BE2C (cell line): ENCODE data around the gene ARMC6.

ENCODE experiments used
- DNase-seq: peaks from one replicate; pipeline ENCODE4 v3.0.0-alpha.2; 2020
- H3K27me3 ChIP-seq: fragments of 250-450 bp; sonication (Bioruptor Pico); 2 replicates; pipeline ENCODE4 v1.5.1; 2020; ENCODE audit warnings: mild to moderate bottlenecking
- H3K36me3 ChIP-seq: fragments of 250-450 bp; sonication (Bioruptor Pico); 2 replicates; pipeline ENCODE4 v1.5.1; 2020; ENCODE audit warnings: mild to moderate bottlenecking
- H3K4me1 ChIP-seq: fragments of 250-450 bp; sonication (Bioruptor Pico); 2 replicates; pipeline ENCODE4 v1.5.1; 2020
- H3K4me3 ChIP-seq: 2 replicates; pipeline ENCODE4 v1.5.1; 2011; ENCODE audit warnings: low read depth, low read length
- H3K9me3 ChIP-seq: fragments of 250-450 bp; sonication (Bioruptor Pico); 2 replicates; pipeline ENCODE4 v1.5.1; 2020
- TF ChIP-seq, protein P1 (sequence below): IDR thresholded peaks from 2 replicates; pipeline ENCODE4 v1.5.1; 2012; ENCODE audit warnings: mild to moderate bottlenecking, low read depth, low read length

The ARMC6 gene

GRCh38 chr19:19068659-19069654 lies 35.6 kb downstream of the ARMC6 start:
- Histone ChIP-seq H3K36me3 (no peaks in the 10 kb centered on the region), H3K4me3 (no peak overlapping the region), H3K27me3 (no peaks in the 10 kb centered on the region), H3K4me1 (peaks cover 3% of the 10 kb centered on the region), H3K9me3 (no peaks in the 10 kb centered on the region)
- no peak for DNase-seq
- TF ChIP-seq, protein P1, sequence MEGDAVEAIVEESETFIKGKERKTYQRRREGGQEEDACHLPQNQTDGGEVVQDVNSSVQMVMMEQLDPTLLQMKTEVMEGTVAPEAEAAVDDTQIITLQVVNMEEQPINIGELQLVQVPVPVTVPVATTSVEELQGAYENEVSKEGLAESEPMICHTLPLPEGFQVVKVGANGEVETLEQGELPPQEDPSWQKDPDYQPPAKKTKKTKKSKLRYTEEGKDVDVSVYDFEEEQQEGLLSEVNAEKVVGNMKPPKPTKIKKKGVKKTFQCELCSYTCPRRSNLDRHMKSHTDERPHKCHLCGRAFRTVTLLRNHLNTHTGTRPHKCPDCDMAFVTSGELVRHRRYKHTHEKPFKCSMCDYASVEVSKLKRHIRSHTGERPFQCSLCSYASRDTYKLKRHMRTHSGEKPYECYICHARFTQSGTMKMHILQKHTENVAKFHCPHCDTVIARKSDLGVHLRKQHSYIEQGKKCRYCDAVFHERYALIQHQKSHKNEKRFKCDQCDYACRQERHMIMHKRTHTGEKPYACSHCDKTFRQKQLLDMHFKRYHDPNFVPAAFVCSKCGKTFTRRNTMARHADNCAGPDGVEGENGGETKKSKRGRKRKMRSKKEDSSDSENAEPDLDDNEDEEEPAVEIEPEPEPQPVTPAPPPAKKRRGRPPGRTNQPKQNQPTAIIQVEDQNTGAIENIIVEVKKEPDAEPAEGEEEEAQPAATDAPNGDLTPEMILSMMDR: no peak

GRCh38 chr19:19071897-19072296 lies 38.5 kb downstream of the ARMC6 start:
- Histone ChIP-seq H3K4me1 (peaks cover 9% of the 10 kb centered on the region), H3K4me3 (no peak overlapping the region), H3K9me3 (no peaks in the 10 kb centered on the region), H3K27me3 (no peaks in the 10 kb centered on the region), H3K36me3 (no peaks in the 10 kb centered on the region)
- TF ChIP-seq, protein P1: no peak
- DNase-seq: no peak

- H3K4me3 ChIP-seq: no peak overlapping the region
- peaks cover 9% of the 10 kb centered on the region for H3K4me1 ChIP-seq
- no peaks in the 10 kb centered on the region for H3K27me3 ChIP-seq
- H3K9me3 ChIP-seq: no peaks in the 10 kb centered on the region
- no peaks in the 10 kb centered on the region for H3K36me3 ChIP-seq
- TF ChIP-seq, protein P1: no peak
- no peak for DNase-seq
Measured at GRCh38 chr19:19074196-19074882, 40.9 kb downstream of the ARMC6 start.

- no peaks in the 10 kb centered on the region for H3K9me3 ChIP-seq
- TF ChIP-seq, protein P1: no peak
- no peaks in the 10 kb centered on the region for H3K27me3 ChIP-seq
- DNase-seq: no peak
- H3K4me1 ChIP-seq: peaks cover 9% of the 10 kb centered on the region
- H3K4me3 ChIP-seq: no peak overlapping the region
- no peaks in the 10 kb centered on the region for H3K36me3 ChIP-seq
Measured at GRCh38 chr19:19075126-19075525, 41.7 kb downstream of the ARMC6 start.

DNA sequence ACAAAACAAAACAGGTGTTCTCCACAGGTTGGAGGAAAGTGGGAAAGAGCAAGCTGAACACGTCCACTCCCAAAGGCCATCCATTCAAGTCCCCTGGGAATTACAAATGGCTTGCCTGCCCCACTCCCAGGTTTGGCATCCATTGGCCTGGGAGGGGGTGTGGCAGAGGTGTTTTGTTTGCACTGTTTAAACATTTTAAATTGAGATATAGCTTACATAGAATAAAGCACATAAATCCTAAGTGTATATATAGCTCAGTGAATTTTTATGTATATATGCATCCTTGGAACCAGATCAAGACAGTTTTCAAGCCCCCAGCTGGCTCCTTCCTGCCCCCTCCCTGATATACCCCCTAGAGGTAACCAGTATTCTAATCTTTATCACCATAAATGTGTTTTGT lies 43.1 kb downstream of the ARMC6 start:
- TF ChIP-seq, protein P1: no peak

GRCh38 chr19:19077103-19077502 lies 43.7 kb downstream of the ARMC6 start:
- H3K36me3 ChIP-seq: no peaks in the 10 kb centered on the region
- DNase-seq: no peak
- H3K4me3 ChIP-seq: no peak overlapping the region
- H3K4me1 ChIP-seq: peaks cover 9% of the 10 kb centered on the region
- H3K9me3 ChIP-seq: no peaks in the 10 kb centered on the region
- TF ChIP-seq, protein P1: no peak
- H3K27me3 ChIP-seq: no peaks in the 10 kb centered on the region

More for the DNA sequence above, 43.1 kb downstream of the ARMC6 start:
- Histone ChIP-seq H3K4me3 (no peak overlapping the region), H3K4me1 (peaks cover 9% of the 10 kb centered on the region), H3K36me3 (no peaks in the 10 kb centered on the region), H3K9me3 (no peaks in the 10 kb centered on the region), H3K27me3 (no peaks in the 10 kb centered on the region)
- DNase-seq: no peak
